ENCODE results near the gene IPCEF1. TPM values are rescaled to one million over a fixed set of nuclear protein-coding genes. Genes with fewer than 3 reads are reported as not detected.

IPCEF1 gene
- total RNA-seq, 1 donor, result 0.36 TPM

GRCh38 chr6:154246723-154247118 is 109.9 kb downstream of the IPCEF1 start:
- no peak for TF ChIP-seq CTCF (IDR thresholded peaks at IDR 0.05; ENCODE audit: extremely low read depth, low read depth, low read length)
- H3K9me3 ChIP-seq (ENCODE audit: low read depth, low read length), result no peaks in the 10 kb centered on the region

GRCh38 chr6:154245506-154245905 is 111.1 kb downstream of the IPCEF1 start:
- H3K9me3 ChIP-seq (ENCODE audit: low read depth, low read length), result no peaks in the 10 kb centered on the region
- H3K27me3 ChIP-seq (ENCODE audit: insufficient read depth, low read length), result peaks cover 3% of the 10 kb centered on the region
- H3K27ac ChIP-seq (ENCODE audit: low read depth, low read length), result no peak overlapping the region
- H3K4me3 ChIP-seq (ENCODE audit: insufficient read depth, low read length), result no peak overlapping the region
- no peak for DNase-seq (ENCODE audit: insufficient read length, low spot score, missing footprints)
- H2AFZ ChIP-seq (ENCODE audit: low read length), result no peak overlapping the region
- no peak overlapping the region for H3K4me2 ChIP-seq (ENCODE audit: insufficient read depth, low read length)
- no peaks in the 10 kb centered on the region for H3K36me3 ChIP-seq (ENCODE audit: insufficient read depth, low read length)
- TF ChIP-seq CTCF (IDR thresholded peaks at IDR 0.05; ENCODE audit: extremely low read depth, low read depth, low read length), result no peak
- no peaks in the 10 kb centered on the region for H3K79me2 ChIP-seq (ENCODE audit: insufficient read depth, low read length)
- no peaks in the 10 kb centered on the region for H3K4me1 ChIP-seq (ENCODE audit: insufficient read depth, low read length)
- H4K20me1 ChIP-seq (ENCODE audit: insufficient read depth, low read length), result no peaks in the 10 kb centered on the region

More at GRCh38 chr6:154246723-154247118, 109.9 kb downstream of the IPCEF1 start:
- H3K4me2 ChIP-seq (ENCODE audit: insufficient read depth, low read length), result no peak overlapping the region
- peaks cover 3% of the 10 kb centered on the region for H3K27me3 ChIP-seq (ENCODE audit: insufficient read depth, low read length)
- no peak overlapping the region for H3K4me3 ChIP-seq (ENCODE audit: insufficient read depth, low read length)
- no peaks in the 10 kb centered on the region for H3K4me1 ChIP-seq (ENCODE audit: insufficient read depth, low read length)
- no peak overlapping the region for H2AFZ ChIP-seq (ENCODE audit: low read length)
- H3K79me2 ChIP-seq (ENCODE audit: insufficient read depth, low read length), result no peaks in the 10 kb centered on the region
- no peak for DNase-seq (ENCODE audit: insufficient read length, low spot score, missing footprints)
- no peaks in the 10 kb centered on the region for H3K36me3 ChIP-seq (ENCODE audit: insufficient read depth, low read length)
- H4K20me1 ChIP-seq (ENCODE audit: insufficient read depth, low read length), result no peaks in the 10 kb centered on the region
- no peak overlapping the region for H3K27ac ChIP-seq (ENCODE audit: low read depth, low read length)

- H4K20me1 ChIP-seq (ENCODE audit: insufficient read depth, low read length), result no peaks in the 10 kb centered on the region
- H3K36me3 ChIP-seq (ENCODE audit: insufficient read depth, low read length), result no peaks in the 10 kb centered on the region
- H3K27me3 ChIP-seq (ENCODE audit: insufficient read depth, low read length), result no peaks in the 10 kb centered on the region
- H3K4me2 ChIP-seq (ENCODE audit: insufficient read depth, low read length), result no peak overlapping the region
- no peaks in the 10 kb centered on the region for H3K79me2 ChIP-seq (ENCODE audit: insufficient read depth, low read length)
- H3K27ac ChIP-seq (ENCODE audit: low read depth, low read length), result no peak overlapping the region
- H3K9me3 ChIP-seq (ENCODE audit: low read depth, low read length), result no peaks in the 10 kb centered on the region
- no peak overlapping the region for H3K4me3 ChIP-seq (ENCODE audit: insufficient read depth, low read length)
- no peak for TF ChIP-seq CTCF (IDR thresholded peaks at IDR 0.05; ENCODE audit: extremely low read depth, low read depth, low read length)
- no peak for DNase-seq (ENCODE audit: insufficient read length, low spot score, missing footprints)
- H3K4me1 ChIP-seq (ENCODE audit: insufficient read depth, low read length), result no peaks in the 10 kb centered on the region
- H2AFZ ChIP-seq (ENCODE audit: low read length), result no peak overlapping the region
Observed at GRCh38 chr6:154243793-154244750, 112.5 kb downstream of the IPCEF1 start.

GRCh38 chr6:154242617-154243357 is 113.8 kb downstream of the IPCEF1 start:
- Histone ChIP-seq H3K36me3 (ENCODE audit: insufficient read depth, low read length) (no peaks in the 10 kb centered on the region), H3K4me2 (ENCODE audit: insufficient read depth, low read length) (no peak overlapping the region), H3K4me1 (ENCODE audit: insufficient read depth, low read length) (no peaks in the 10 kb centered on the region), H3K4me3 (ENCODE audit: insufficient read depth, low read length) (no peak overlapping the region), H3K27ac (ENCODE audit: low read depth, low read length) (no peak overlapping the region), H3K9me3 (ENCODE audit: low read depth, low read length) (no peaks in the 10 kb centered on the region), H3K79me2 (ENCODE audit: insufficient read depth, low read length) (no peaks in the 10 kb centered on the region), H3K27me3 (ENCODE audit: insufficient read depth, low read length) (no peaks in the 10 kb centered on the region), H4K20me1 (ENCODE audit: insufficient read depth, low read length) (no peaks in the 10 kb centered on the region), H2AFZ (ENCODE audit: low read length) (no peak overlapping the region)
- no peak for TF ChIP-seq CTCF (IDR thresholded peaks at IDR 0.05; ENCODE audit: extremely low read depth, low read depth, low read length)
- no peak for DNase-seq (ENCODE audit: insufficient read length, low spot score, missing footprints)

Data from osteoblast (primary cell).